Psoas muscle (tissue), 8 donors: Measurements from ENCODE around the gene TFR2. TPM values are rescaled to one million over a fixed set of nuclear protein-coding genes. Genes with fewer than 3 reads are reported as not detected.

Experiments used
- ATAC-seq, 4 donors: fragments of 200-7000 bp; cut with Tn5 transposase; one replicate each; pipeline ENCODE4 v1.9.1; 2020; ENCODE audit warnings: moderate library complexity in 3 of 4, mild to moderate bottlenecking in 2 of 4
- DNase-seq, 2 donors: peaks; one replicate each; pipeline ENCODE4 v3.0.0-alpha.2; 2020
- H3K27ac ChIP-seq: fragments of 200-600 bp; one replicate; pipeline ENCODE4 v1.8.0; 2022
- H3K27me3 ChIP-seq, 3 donors: fragments of 200-600 bp in 1 of 3; one replicate each; pipeline versions ENCODE4 v1.6.1 to v1.8.0; 2013 to 2022; ENCODE audit warnings: low read length in 2 of 3, mild to moderate bottlenecking in 2 of 3, moderate library complexity in 1 of 3; ENCODE audit not compliant: insufficient read depth in 3 of 3
- H3K36me3 ChIP-seq, 2 donors: fragments of 200-600 bp in 1 of 2; one replicate each; pipeline versions ENCODE4 v1.6.1 to v1.8.0; 2013 to 2022; ENCODE audit warnings: low read depth in 1 of 2, mild to moderate bottlenecking in 1 of 2, moderate library complexity in 1 of 2; ENCODE audit not compliant: insufficient read depth in 1 of 2
- H3K4me1 ChIP-seq: fragments of 200-600 bp; one replicate; pipeline ENCODE4 v1.8.0; 2022
- H3K4me3 ChIP-seq: fragments of 200-600 bp; one replicate; pipeline ENCODE4 v1.8.0; 2022; ENCODE audit warnings: mild to moderate bottlenecking
- H3K9me3 ChIP-seq: fragments of 200-600 bp; one replicate; pipeline ENCODE4 v1.8.0; 2022
- CTCF ChIP-seq: fragments of 200-600 bp; IDR thresholded peaks from one replicate; pipeline ENCODE4 v1.8.0; 2022; ENCODE audit warnings: antibody characterized with exemption
- WGBS, 3 donors: extraction: QIAGEN DNeasy Blood & Tissue Kit; methylation state at CpG; one replicate each; pipeline versions ENCODE4 v1.1.6 to v1.1.7; 2013; 5-methylcytosine and 5-hydroxymethylcytosine counted together
- intact Hi-C, 2 donors: fragments of 100-400 bp; cut with DNase I; formaldehyde crosslinking; loops; one replicate each; pipeline versions ENCODE4 v1.11.0 to v1.14.2; 2022
- polyA plus RNA-seq, 3 donors: library from polyadenylated mRNA; stranded (reverse); fragments of 200-250 nt; gene quantifications; one replicate each; pipeline ENCODE4 v1.2.3, GENCODE V29; 2013
- total RNA-seq, 4 donors: library from RNA; stranded (reverse); fragmentation: NEBNext Ultra II Directional in 2 of 4; extraction: Animal tissue kit (Norgen Biotek cat#: 25700) in 2 of 4; gene quantifications; one replicate each; pipeline versions ENCODE4 v1.2.1 to v1.2.4, GENCODE V29; 2021 to 2023
- donor health status: healthy with polysubstance abuse.
- donor health status: DM: no; HTN: no; CAD: no; lungs with moderate emphysema.
- donor health status: Bipolar disorder and iron deficiency.
- donor health status: healthy.
- donor health status: DM: yes; HTN: yes; CAD: no.
- donor health status: DM: no; HTN: no; CAD: no.
- donor health status: DM: no; HTN: no; CAD: no.
- donor health status: DM: yes; HTN: yes; CAD: no.

Gene TFR2
- total and polyA plus RNA-seq, 7 donors, result 0.04 to 0.36 TPM; not detected in 5

GRCh38 chr7:100640517-100641440 lies 573 bp downstream of the TFR2 start:
- Histone ChIP-seq H3K4me3 (no peak overlapping the region), H3K4me1 (no peaks in the 10 kb centered on the region), H3K27ac (no peak overlapping the region), H3K9me3 (no peaks in the 10 kb centered on the region), H3K36me3 (no peaks in the 10 kb centered on the region), H3K27me3 (peaks cover 0 to 21% (median 15%) of the 10 kb centered on the region in 3 donors)
- intact Hi-C loops, result no loop called here
- ATAC-seq, result no peak
- DNase-seq, result no peak
- 61 to 66% (median 65%) methylated on average over 22 to 24 of the region's 24 CpGs for WGBS, 3 donors
- no peak for TF ChIP-seq CTCF

- Histone ChIP-seq H3K4me3 (no peak overlapping the region), H3K27me3 (peaks cover 0 to 19% (median 15%) of the 10 kb centered on the region in 3 donors), H3K27ac (no peak overlapping the region), H3K4me1 (no peaks in the 10 kb centered on the region), H3K36me3 (no peaks in the 10 kb centered on the region), H3K9me3 (no peaks in the 10 kb centered on the region)
- ATAC-seq (no peak), DNase-seq (no peak)
- WGBS, 3 donors, result 71 to 74% (median 72%) methylated on average over 17 of the region's 17 CpGs
- TF ChIP-seq CTCF, result no peak
- intact Hi-C loops, result no loop called here
These were observed 1.3 kb downstream of the TFR2 start for GRCh38 chr7:100639995-100640516.

- DNase-seq (peak; percentile 43 to 60), ATAC-seq (peak; percentile 28 to 69 (median 58))
- intact Hi-C loops, result loop anchor here in 1 of 2 donors (5.0 kb wide), 1 partner anchor 59 kb away; the partner anchor contains the start of gene GIGYF1
- no peaks in the 10 kb centered on the region for H3K36me3 ChIP-seq
- H3K27ac ChIP-seq, result no peak overlapping the region
- peaks cover 0 to 22% (median 17%) of the 10 kb centered on the region in 3 donors for H3K27me3 ChIP-seq
- H3K4me3 ChIP-seq, result peak overlapping the region; percentile 65
- H3K4me1 ChIP-seq, result peaks cover 7% of the 10 kb centered on the region
- no peak for TF ChIP-seq CTCF
- H3K9me3 ChIP-seq, result no peaks in the 10 kb centered on the region
- 1 to 2% (median 1%) methylated on average over 56 to 72 of the region's 72 CpGs for WGBS, 3 donors
These were observed 8.2 kb downstream of the TFR2 start for GRCh38 chr7:100632951-100633717.

- Histone ChIP-seq H3K36me3 (no peaks in the 10 kb centered on the region), H3K27ac (no peak overlapping the region), H3K4me3 (no peak overlapping the region), H3K27me3 (peaks cover 0 to 31% (median 15%) of the 10 kb centered on the region in 3 donors), H3K4me1 (peaks cover 15% of the 10 kb centered on the region), H3K9me3 (no peaks in the 10 kb centered on the region)
- intact Hi-C loops, result loop anchor here in 1 of 2 donors (5.0 kb wide), 1 partner anchor 62 kb away; the partner anchor contains the start of gene GIGYF1
- no peak for DNase-seq
- no peak for TF ChIP-seq CTCF
- ATAC-seq, result no peak
- 87 to 93% (median 91%) methylated on average over 4 of the region's 4 CpGs for WGBS, 3 donors
These were observed 11.3 kb downstream of the TFR2 start for GRCh38 chr7:100630066-100630465.
